ENCODE results near the gene FAM110C. TPM values are rescaled to one million over a fixed set of nuclear protein-coding genes. Genes with fewer than 3 reads are reported as not detected.

FAM110C gene
- total RNA-seq, 1 donor from 2014 or later = 1.3 TPM

- no peaks in the 10 kb centered on the region for H3K36me3 Mint-ChIP-seq (ENCODE audit: low read depth)
- H3K4me1 Mint-ChIP-seq (ENCODE audit: low read depth) = peaks cover 3% of the 10 kb centered on the region
- no peak for DNase-seq (ENCODE audit: low spot score)
Observed at GRCh38 chr2:66853-67252, 20.5 kb upstream of the FAM110C start.

GRCh38 chr2:65121-65520 lies 18.8 kb upstream of the FAM110C start:
- Mint-ChIP-seq H3K36me3 (ENCODE audit: low read depth) (no peaks in the 10 kb centered on the region), H3K4me1 (ENCODE audit: low read depth) (peaks cover 3% of the 10 kb centered on the region), H3K27me3 (ENCODE audit: low read depth) (no peaks in the 10 kb centered on the region), H3K9me3 (ENCODE audit: low read depth) (no peaks in the 10 kb centered on the region), H3K27ac (ENCODE audit: unreplicated experiment) (no peak overlapping the region), H3K4me3 (ENCODE audit: unreplicated experiment) (no peak overlapping the region)
- DNase-seq (ENCODE audit: low spot score) = no peak
- no peak for TF ChIP-seq CTCF (IDR thresholded peaks at IDR 0.05)

More at GRCh38 chr2:66853-67252, 20.5 kb upstream of the FAM110C start:
- no peak for TF ChIP-seq CTCF (IDR thresholded peaks at IDR 0.05)
- Mint-ChIP-seq H3K4me3 (ENCODE audit: unreplicated experiment) (no peak overlapping the region), H3K9me3 (ENCODE audit: low read depth) (no peaks in the 10 kb centered on the region), H3K27ac (ENCODE audit: unreplicated experiment) (no peak overlapping the region), H3K27me3 (ENCODE audit: low read depth) (no peaks in the 10 kb centered on the region)

- Mint-ChIP-seq H3K4me3 (ENCODE audit: unreplicated experiment) (no peak overlapping the region), H3K27ac (ENCODE audit: unreplicated experiment) (no peak overlapping the region), H3K27me3 (ENCODE audit: low read depth) (peaks cover 6% of the 10 kb centered on the region), H3K36me3 (ENCODE audit: low read depth) (no peaks in the 10 kb centered on the region), H3K4me1 (ENCODE audit: low read depth) (no peaks in the 10 kb centered on the region), H3K9me3 (ENCODE audit: low read depth) (no peaks in the 10 kb centered on the region)
- TF ChIP-seq CTCF (IDR thresholded peaks at IDR 0.05) = no peak
- DNase-seq (ENCODE audit: low spot score) = no peak
Observed at GRCh38 chr2:55587-56448, 9.5 kb upstream of the FAM110C start.

- H3K9me3 Mint-ChIP-seq (ENCODE audit: low read depth) = no peaks in the 10 kb centered on the region
- H3K27me3 Mint-ChIP-seq (ENCODE audit: low read depth) = peaks cover 28% of the 10 kb centered on the region
Observed at GRCh38 chr2:51613-52012, 5.3 kb upstream of the FAM110C start.

GRCh38 chr2:47737-48136 lies 1.4 kb upstream of the FAM110C start:
- no peaks in the 10 kb centered on the region for H3K9me3 Mint-ChIP-seq (ENCODE audit: low read depth)

More at GRCh38 chr2:51613-52012, 5.3 kb upstream of the FAM110C start:
- H3K27ac Mint-ChIP-seq (ENCODE audit: unreplicated experiment) = no peak overlapping the region
- H3K4me3 Mint-ChIP-seq (ENCODE audit: unreplicated experiment) = no peak overlapping the region
- no peak for DNase-seq (ENCODE audit: low spot score)
- no peak for TF ChIP-seq CTCF (IDR thresholded peaks at IDR 0.05)
- H3K4me1 Mint-ChIP-seq (ENCODE audit: low read depth) = peaks cover 10% of the 10 kb centered on the region
- H3K36me3 Mint-ChIP-seq (ENCODE audit: low read depth) = no peaks in the 10 kb centered on the region

More at GRCh38 chr2:47737-48136, 1.4 kb upstream of the FAM110C start:
- peaks cover 48% of the 10 kb centered on the region for H3K27me3 Mint-ChIP-seq (ENCODE audit: low read depth)
- H3K4me3 Mint-ChIP-seq (ENCODE audit: unreplicated experiment) = peak overlapping the region; percentile 73
- peaks cover 15% of the 10 kb centered on the region for H3K4me1 Mint-ChIP-seq (ENCODE audit: low read depth)
- TF ChIP-seq CTCF (IDR thresholded peaks at IDR 0.05) = no peak
- H3K27ac Mint-ChIP-seq (ENCODE audit: unreplicated experiment) = no peak overlapping the region
- no peaks in the 10 kb centered on the region for H3K36me3 Mint-ChIP-seq (ENCODE audit: low read depth)
- no peak for DNase-seq (ENCODE audit: low spot score)

Measured in chondrocyte (in vitro differentiated cells).